Measurements from ENCODE around the gene BPI.

The BPI gene

DNA sequence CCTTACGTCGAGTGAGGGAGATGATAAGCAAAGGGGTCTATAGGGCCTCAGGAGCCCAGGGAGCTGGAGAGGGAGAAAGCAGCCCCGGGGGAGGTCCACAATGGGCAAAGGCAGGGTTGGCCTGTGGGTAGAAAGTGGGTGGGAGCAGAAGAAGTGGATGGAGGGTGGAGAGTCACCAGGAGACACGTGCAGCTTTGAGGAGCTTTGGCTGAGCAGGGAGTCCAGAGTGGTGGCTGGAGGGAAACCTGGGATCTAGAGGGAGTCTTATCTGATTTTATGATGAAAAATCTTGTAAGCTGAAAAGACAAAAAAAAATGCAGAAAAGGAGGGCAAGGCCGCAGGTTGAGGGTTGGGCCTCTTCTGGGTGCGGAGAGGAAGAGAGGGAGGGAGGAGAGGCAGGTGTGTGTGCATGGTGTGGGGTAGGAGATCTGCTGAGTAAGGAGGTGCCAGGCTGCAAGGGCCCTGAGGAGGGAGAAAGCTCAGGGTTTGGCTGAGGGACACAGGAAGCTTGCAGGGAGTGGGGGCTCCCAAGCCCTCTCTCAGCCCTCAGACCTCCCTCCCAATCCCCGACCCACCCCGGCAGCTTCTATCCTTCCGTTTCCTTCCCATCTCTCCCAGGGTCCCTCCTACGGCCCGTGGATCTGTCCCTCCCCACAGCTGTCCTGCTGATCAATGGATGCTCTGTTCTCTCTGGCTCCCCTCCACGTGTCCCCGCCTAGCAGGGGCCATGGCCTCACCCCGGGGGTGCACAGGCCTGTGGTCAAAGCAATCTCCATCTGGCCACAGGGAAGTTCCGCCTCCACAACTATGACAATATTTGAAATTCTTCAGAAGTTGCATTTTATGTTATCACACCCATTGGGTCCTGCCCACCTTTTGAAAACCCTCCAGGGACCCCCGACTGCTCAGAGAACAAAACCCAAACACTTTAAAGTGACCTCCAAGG lies 17.1 kb upstream of the BPI start:
- Histone ChIP-seq H3K4me2 (ENCODE audit: low read depth, low read length, poor library complexity, severe bottlenecking) (no peak overlapping the region), H3K9me2 (replicated peaks; ENCODE audit: insufficient read depth, low read length) (no peaks in the 10 kb centered on the region), H3K9ac (ENCODE audit: low read length) (no peak overlapping the region), H3K9me3 (ENCODE audit: insufficient read depth, low read length) (no peaks in the 10 kb centered on the region), H2AFZ (ENCODE audit: low read depth, low read length, severe bottlenecking) (no peak overlapping the region), H4K20me1 (ENCODE audit: low read depth, low read length) (no peaks in the 10 kb centered on the region), H3K36me3 (ENCODE audit: low read length) (no peaks in the 10 kb centered on the region), H3F3A (ENCODE audit: insufficient read depth) (no peaks in the 10 kb centered on the region), H3K27me3 (ENCODE audit: low read length) (no peaks in the 10 kb centered on the region), H3K27ac (ENCODE audit: low read depth, low read length) (no peak overlapping the region), H3K4me3 (ENCODE audit: insufficient read depth, low read length, poor library complexity, severe bottlenecking) (no peak overlapping the region), H3K79me2 (ENCODE audit: insufficient read depth, low read length) (no peaks in the 10 kb centered on the region)
- TF ChIP-seq, protein P1, sequence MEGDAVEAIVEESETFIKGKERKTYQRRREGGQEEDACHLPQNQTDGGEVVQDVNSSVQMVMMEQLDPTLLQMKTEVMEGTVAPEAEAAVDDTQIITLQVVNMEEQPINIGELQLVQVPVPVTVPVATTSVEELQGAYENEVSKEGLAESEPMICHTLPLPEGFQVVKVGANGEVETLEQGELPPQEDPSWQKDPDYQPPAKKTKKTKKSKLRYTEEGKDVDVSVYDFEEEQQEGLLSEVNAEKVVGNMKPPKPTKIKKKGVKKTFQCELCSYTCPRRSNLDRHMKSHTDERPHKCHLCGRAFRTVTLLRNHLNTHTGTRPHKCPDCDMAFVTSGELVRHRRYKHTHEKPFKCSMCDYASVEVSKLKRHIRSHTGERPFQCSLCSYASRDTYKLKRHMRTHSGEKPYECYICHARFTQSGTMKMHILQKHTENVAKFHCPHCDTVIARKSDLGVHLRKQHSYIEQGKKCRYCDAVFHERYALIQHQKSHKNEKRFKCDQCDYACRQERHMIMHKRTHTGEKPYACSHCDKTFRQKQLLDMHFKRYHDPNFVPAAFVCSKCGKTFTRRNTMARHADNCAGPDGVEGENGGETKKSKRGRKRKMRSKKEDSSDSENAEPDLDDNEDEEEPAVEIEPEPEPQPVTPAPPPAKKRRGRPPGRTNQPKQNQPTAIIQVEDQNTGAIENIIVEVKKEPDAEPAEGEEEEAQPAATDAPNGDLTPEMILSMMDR (IDR thresholded peaks at IDR 0.05; ENCODE audit: insufficient read depth, low read length, poor library complexity, severe bottlenecking), result no peak
- no peak for TF ChIP-seq EZH2phosphoT487 (conservative IDR thresholded peaks at IDR 0.05; ENCODE audit: low read length)

DNA sequence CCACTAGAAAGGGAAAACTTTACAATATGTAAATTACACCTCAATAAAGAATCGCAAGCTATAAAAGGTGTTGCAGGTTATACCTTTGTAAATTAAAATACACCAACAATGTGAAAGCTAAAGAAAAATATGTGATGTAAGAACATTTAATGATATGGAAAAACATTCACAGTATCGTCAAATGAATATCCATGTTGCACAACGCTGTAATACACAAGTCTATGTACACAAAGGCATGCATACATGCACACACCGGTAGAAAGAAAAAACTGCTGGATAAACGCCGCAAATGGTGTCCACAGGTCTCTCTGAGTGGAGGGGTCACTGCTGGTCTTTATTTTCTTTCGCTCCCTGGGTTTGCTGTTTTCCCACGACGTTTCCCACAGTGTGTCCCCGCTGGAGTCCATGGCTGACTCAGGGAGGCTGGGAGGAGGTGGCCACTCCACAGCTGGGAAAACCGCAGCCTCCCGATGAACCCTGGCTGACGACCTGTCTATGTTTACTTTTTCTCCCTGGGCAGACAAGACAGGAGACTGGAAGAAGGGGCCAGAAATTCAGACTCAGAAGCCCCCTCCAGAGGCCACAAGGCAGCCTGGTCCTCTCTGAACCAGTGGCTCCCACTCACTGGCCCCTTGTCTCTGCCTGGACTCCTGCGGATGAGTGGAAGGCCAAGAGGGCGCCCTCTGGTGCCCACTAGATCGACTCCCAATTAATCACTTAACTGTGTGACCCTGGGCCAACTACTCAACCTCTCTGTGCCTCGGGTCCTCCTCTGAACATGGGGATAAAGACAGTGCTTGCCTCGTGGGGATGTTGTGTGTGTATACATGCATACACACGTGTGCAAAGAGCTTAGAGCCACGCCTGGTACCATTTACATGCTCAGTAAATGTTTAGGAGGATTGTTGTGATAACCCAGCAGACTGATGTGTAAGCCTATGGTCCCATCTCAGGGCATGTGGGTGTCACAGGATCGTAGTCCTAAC lies 12.8 kb upstream of the BPI start:
- Histone ChIP-seq H3K27me3 (ENCODE audit: low read length) (no peaks in the 10 kb centered on the region), H3K36me3 (ENCODE audit: low read length) (no peaks in the 10 kb centered on the region), H3K79me2 (ENCODE audit: insufficient read depth, low read length) (no peaks in the 10 kb centered on the region), H3K4me2 (ENCODE audit: low read depth, low read length, poor library complexity, severe bottlenecking) (no peak overlapping the region), H3K4me3 (ENCODE audit: insufficient read depth, low read length, poor library complexity, severe bottlenecking) (no peak overlapping the region), H3K9ac (ENCODE audit: low read length) (no peak overlapping the region), H3F3A (ENCODE audit: insufficient read depth) (no peaks in the 10 kb centered on the region), H3K9me3 (ENCODE audit: insufficient read depth, low read length) (no peaks in the 10 kb centered on the region), H2AFZ (ENCODE audit: low read depth, low read length, severe bottlenecking) (no peak overlapping the region), H3K27ac (ENCODE audit: low read depth, low read length) (no peak overlapping the region), H3K9me2 (replicated peaks; ENCODE audit: insufficient read depth, low read length) (no peaks in the 10 kb centered on the region), H4K20me1 (ENCODE audit: low read depth, low read length) (no peaks in the 10 kb centered on the region)
- TF ChIP-seq, protein P1 (IDR thresholded peaks at IDR 0.05; ENCODE audit: insufficient read depth, low read length, poor library complexity, severe bottlenecking), result peak; percentile 42
- TF ChIP-seq EZH2phosphoT487 (conservative IDR thresholded peaks at IDR 0.05; ENCODE audit: low read length), result no peak

- Histone ChIP-seq H3K27ac (ENCODE audit: low read depth, low read length) (no peak overlapping the region), H3K9ac (ENCODE audit: low read length) (no peak overlapping the region), H3K4me3 (ENCODE audit: insufficient read depth, low read length, poor library complexity, severe bottlenecking) (no peak overlapping the region), H3F3A (ENCODE audit: insufficient read depth) (no peaks in the 10 kb centered on the region), H3K27me3 (ENCODE audit: low read length) (no peaks in the 10 kb centered on the region), H2AFZ (ENCODE audit: low read depth, low read length, severe bottlenecking) (no peak overlapping the region), H3K79me2 (ENCODE audit: insufficient read depth, low read length) (no peaks in the 10 kb centered on the region), H3K36me3 (ENCODE audit: low read length) (no peaks in the 10 kb centered on the region), H3K9me2 (replicated peaks; ENCODE audit: insufficient read depth, low read length) (no peaks in the 10 kb centered on the region), H4K20me1 (ENCODE audit: low read depth, low read length) (no peaks in the 10 kb centered on the region), H3K9me3 (ENCODE audit: insufficient read depth, low read length) (no peaks in the 10 kb centered on the region), H3K4me2 (ENCODE audit: low read depth, low read length, poor library complexity, severe bottlenecking) (no peak overlapping the region)
- TF ChIP-seq, protein P1 (IDR thresholded peaks at IDR 0.05; ENCODE audit: insufficient read depth, low read length, poor library complexity, severe bottlenecking), result no peak
- TF ChIP-seq EZH2phosphoT487 (conservative IDR thresholded peaks at IDR 0.05; ENCODE audit: low read length), result no peak
These were observed 12.0 kb upstream of the BPI start for GRCh38 chr20:38291966-38292365.

All from SU-DHL-6 (cell line).